Esophagus muscularis mucosa (tissue), 4 donors: Measurements from ENCODE around the gene PLPP1. TPM values are rescaled to one million over a fixed set of nuclear protein-coding genes. Genes with fewer than 3 reads are reported as not detected.

Experiments
- DNase-seq: peaks from one replicate; pipeline ENCODE4 v3.0.0-alpha.2; 2017; ENCODE audit errors: extremely low spot score
- H3K27ac ChIP-seq, 4 donors: fragments of 200-600 bp; sonication (generic); replicated peaks in 1 of 4; 1 replicate in 3 of 4; 2 replicates in 1 of 4; pipeline ENCODE4 v1.5.1; 2016 to 2019; ENCODE audit warnings: mild to moderate bottlenecking in 1 of 4
- H3K27me3 ChIP-seq, 4 donors: fragments of 200-600 bp; sonication (generic); one replicate each; pipeline versions ENCODE4 v1.5.1 to v1.6.0; 2016 to 2019
- H3K36me3 ChIP-seq, 4 donors: fragments of 200-600 bp; sonication (generic); one replicate each; pipeline ENCODE4 v1.5.1; 2016 to 2019
- H3K4me1 ChIP-seq, 4 donors: fragments of 200-600 bp; sonication (generic); one replicate each; pipeline ENCODE4 v1.5.1; 2016 to 2019
- H3K4me3 ChIP-seq, 4 donors: fragments of 200-600 bp; sonication (generic); 1 replicate in 2 of 4; 2 replicates in 2 of 4; pipeline ENCODE4 v1.5.1; 2016 to 2019; ENCODE audit warnings: mild to moderate bottlenecking in 4 of 4, moderate library complexity in 1 of 4
- H3K9me3 ChIP-seq, 4 donors: fragments of 200-600 bp; sonication (generic); 1 replicate in 3 of 4; 2 replicates in 1 of 4; pipeline ENCODE4 v1.5.1; 2016 to 2019
- EP300 ChIP-seq: sonication (generic); formaldehyde crosslinking; IDR thresholded peaks from one replicate; pipeline ENCODE4 v1.6.1; 2017; ENCODE audit warnings: antibody characterized with exemption
- POLR2A ChIP-seq: fragments of 450-650 bp; IDR thresholded peaks from one replicate; pipeline ENCODE4 v1.6.1; 2017; ENCODE audit warnings: antibody characterized with exemption, moderate library complexity, mild to moderate bottlenecking, low read depth
- POLR2AphosphoS5 ChIP-seq, 2 donors: sonication (generic); formaldehyde crosslinking; IDR thresholded peaks; one replicate each; pipeline ENCODE4 v1.6.1; 2017; ENCODE audit warnings: antibody characterized with exemption in 2 of 2
- WGBS: methylation state at CpG from one replicate; pipeline ENCODE4 v1.1.5; 2018; 5-methylcytosine and 5-hydroxymethylcytosine counted together
- intact Hi-C: fragments of 100-400 bp; cut with DNase I; formaldehyde crosslinking; loops from one replicate; pipeline ENCODE4 v1.15.1; 2023
- total RNA-seq, 4 donors: library from RNA; depleted of rRNA; stranded (reverse); fragments of >200 nt; gene quantifications; one replicate each; pipeline versions ENCODE4 v1.1.0 to v1.2.1, GENCODE V29; 2016
- TF ChIP-seq, protein P1 (sequence below), 3 experiments: fragments of 200-600 bp in 2 of 3; fragments of 450-650 bp in 1 of 3; sonication (generic) in 2 of 3; IDR thresholded peaks; one replicate each; pipeline ENCODE4 v1.5.1; 2017 to 2019; ENCODE audit warnings: antibody characterized with exemption in 3 of 3, mild to moderate bottlenecking in 2 of 3, moderate library complexity in 1 of 3

PLPP1 gene
- total RNA-seq, 4 donors from 2014 or later, result 186 to 306 (median 241) TPM

DNA sequence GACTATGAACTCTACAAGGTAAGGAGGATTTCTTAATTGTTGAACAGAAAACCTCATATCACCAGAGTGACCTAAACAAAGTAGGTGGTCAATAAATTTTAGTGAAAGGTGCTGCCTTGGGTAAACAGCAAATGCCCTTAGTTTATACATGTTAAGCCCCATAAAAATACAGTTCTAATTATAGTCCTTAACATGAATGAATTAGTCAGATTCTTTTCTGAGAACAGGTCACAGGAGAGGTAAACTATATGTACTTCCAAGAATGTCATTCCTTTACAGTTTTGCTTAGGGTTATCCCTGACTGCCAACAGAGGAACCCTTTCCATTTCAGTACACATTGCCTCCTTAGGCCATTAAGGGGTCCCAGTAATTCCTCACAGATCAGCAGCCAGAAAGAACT lies 64.9 kb downstream of the PLPP1 start:
- H3K4me1 ChIP-seq, result peaks cover 25 to 50% (median 41%) of the 10 kb centered on the region in 4 donors
- H3K4me3 ChIP-seq, result no peak overlapping the region
- no peaks in the 10 kb centered on the region for H3K9me3 ChIP-seq
- no peaks in the 10 kb centered on the region for H3K27me3 ChIP-seq
- no peak for DNase-seq
- no peak overlapping the region for H3K27ac ChIP-seq
- TF ChIP-seq POLR2A (no peak), EP300 (no peak), POLR2AphosphoS5 (IDR thresholded peaks at IDR 0.05) (no peak)
- TF ChIP-seq, protein P1, sequence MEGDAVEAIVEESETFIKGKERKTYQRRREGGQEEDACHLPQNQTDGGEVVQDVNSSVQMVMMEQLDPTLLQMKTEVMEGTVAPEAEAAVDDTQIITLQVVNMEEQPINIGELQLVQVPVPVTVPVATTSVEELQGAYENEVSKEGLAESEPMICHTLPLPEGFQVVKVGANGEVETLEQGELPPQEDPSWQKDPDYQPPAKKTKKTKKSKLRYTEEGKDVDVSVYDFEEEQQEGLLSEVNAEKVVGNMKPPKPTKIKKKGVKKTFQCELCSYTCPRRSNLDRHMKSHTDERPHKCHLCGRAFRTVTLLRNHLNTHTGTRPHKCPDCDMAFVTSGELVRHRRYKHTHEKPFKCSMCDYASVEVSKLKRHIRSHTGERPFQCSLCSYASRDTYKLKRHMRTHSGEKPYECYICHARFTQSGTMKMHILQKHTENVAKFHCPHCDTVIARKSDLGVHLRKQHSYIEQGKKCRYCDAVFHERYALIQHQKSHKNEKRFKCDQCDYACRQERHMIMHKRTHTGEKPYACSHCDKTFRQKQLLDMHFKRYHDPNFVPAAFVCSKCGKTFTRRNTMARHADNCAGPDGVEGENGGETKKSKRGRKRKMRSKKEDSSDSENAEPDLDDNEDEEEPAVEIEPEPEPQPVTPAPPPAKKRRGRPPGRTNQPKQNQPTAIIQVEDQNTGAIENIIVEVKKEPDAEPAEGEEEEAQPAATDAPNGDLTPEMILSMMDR (IDR thresholded peaks at IDR 0.05), result no peak
- intact Hi-C loops, result no loop called here
- peaks cover 0 to 48% (median 19%) of the 10 kb centered on the region in 4 donors for H3K36me3 ChIP-seq

DNA sequence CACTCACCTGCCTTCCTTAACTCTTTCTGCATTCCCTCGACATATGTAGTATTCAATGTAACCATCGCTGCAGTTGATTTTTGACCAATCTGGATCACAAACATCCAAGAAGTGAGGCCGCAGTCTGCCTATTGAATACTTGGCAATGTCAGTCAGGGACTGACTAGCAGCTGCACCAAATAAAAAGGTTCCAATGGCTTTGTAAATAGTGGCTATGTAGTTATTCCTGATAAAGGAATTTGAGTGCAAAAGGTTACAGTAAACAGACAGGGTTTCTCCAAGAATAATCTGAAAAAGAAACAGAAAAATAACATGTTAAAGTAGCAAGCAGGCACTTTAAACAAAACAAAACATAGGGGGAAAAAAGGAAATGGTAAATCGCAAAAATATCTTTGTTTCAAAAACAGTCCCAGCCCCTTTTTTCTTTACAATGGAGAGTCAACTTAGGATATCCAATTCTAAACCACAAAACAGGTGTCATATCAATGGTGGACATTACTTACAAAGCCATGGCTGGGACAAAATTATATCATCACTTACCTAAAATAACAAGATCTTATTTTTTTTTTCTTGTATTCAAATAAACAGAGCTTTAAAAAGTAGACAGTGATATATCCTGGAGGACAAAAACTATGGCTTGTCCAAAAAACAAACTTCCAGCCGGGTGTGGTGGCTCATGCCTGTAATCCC lies 66.8 kb downstream of the PLPP1 start:
- Histone ChIP-seq H3K27ac (peak overlapping the region; percentile 11 to 35 (median 22)), H3K4me3 (no peak overlapping the region), H3K36me3 (peaks cover 0 to 64% (median 20%) of the 10 kb centered on the region in 4 donors), H3K9me3 (no peaks in the 10 kb centered on the region), H3K27me3 (no peaks in the 10 kb centered on the region), H3K4me1 (peaks cover 25 to 50% (median 41%) of the 10 kb centered on the region in 4 donors)
- TF ChIP-seq, protein P1 (IDR thresholded peaks at IDR 0.05), result no peak
- no peak for TF ChIP-seq EP300
- no peak for TF ChIP-seq POLR2AphosphoS5 (IDR thresholded peaks at IDR 0.05)
- TF ChIP-seq POLR2A, result no peak
- 70% methylated on average over 5 of the region's 5 CpGs for WGBS
- intact Hi-C loops, result no loop called here
- no peak for DNase-seq

DNA sequence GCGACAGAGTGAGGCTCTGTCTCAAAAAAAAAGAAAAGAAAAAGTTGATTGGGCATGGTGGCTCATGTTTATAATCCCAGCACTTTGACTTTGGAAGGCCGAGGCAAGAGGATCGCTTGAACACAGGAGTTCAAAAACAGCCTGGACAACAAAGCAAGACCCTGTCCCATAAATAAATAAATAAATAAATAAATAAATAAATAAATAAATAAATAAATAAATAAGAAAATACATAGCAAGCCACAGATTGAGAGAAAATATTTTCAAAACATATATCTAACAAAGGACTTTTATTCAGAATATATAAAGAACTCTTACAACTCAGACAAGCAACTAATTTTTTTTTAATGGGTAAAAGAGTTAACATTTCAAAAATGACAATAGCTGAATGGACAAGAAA lies 71.2 kb downstream of the PLPP1 start:
- DNase-seq, result no peak
- H3K27ac ChIP-seq, result no peak overlapping the region
- H3K4me1 ChIP-seq, result peaks cover 18 to 23% (median 23%) of the 10 kb centered on the region in 4 donors
- H3K27me3 ChIP-seq, result no peaks in the 10 kb centered on the region
- intact Hi-C loops, result no loop called here
- WGBS, result 98% methylated on average over 3 of the region's 3 CpGs
- no peak overlapping the region for H3K4me3 ChIP-seq
- TF ChIP-seq EP300 (no peak), POLR2A (no peak)
- TF ChIP-seq, protein P1 (IDR thresholded peaks at IDR 0.05), result no peak
- H3K36me3 ChIP-seq, result peaks cover 0 to 52% (median 21%) of the 10 kb centered on the region in 4 donors
- no peaks in the 10 kb centered on the region for H3K9me3 ChIP-seq

DNA sequence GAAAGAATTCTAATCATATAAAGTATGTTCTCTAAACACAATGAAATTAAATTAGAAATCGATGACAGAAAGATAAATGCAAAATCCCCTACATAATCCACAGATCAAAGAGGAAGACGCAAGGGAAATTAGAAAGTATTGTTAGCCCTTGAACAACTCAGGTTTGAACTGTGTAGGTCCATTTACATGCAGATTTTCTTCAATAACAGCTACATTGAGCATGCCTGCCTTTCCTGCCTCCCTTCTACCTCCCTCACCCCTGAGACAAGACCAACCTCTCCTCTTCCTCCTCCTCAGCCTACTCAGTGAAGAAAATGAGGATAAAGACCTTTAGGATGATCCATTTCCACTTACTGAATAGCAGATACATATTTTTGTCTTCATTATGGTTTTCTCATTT lies 75.2 kb downstream of the PLPP1 start:
- Histone ChIP-seq H3K27ac (no peak overlapping the region), H3K4me1 (peaks cover 8 to 13% (median 9%) of the 10 kb centered on the region in 4 donors), H3K27me3 (no peaks in the 10 kb centered on the region), H3K4me3 (no peak overlapping the region), H3K9me3 (no peaks in the 10 kb centered on the region), H3K36me3 (peaks cover 0 to 20% (median 8%) of the 10 kb centered on the region in 4 donors)
- WGBS, result 95% methylated on average over 2 of the region's 2 CpGs
- no peak for DNase-seq
- intact Hi-C loops, result no loop called here
- TF ChIP-seq, protein P1 (IDR thresholded peaks at IDR 0.05), result no peak
- no peak for TF ChIP-seq POLR2AphosphoS5 (IDR thresholded peaks at IDR 0.05)
- TF ChIP-seq POLR2A, result no peak
- TF ChIP-seq EP300, result no peak
